B cell (primary cell): Measurements from ENCODE around the gene RAPGEF6. TPM values are rescaled to one million over a fixed set of nuclear protein-coding genes. Genes with fewer than 3 reads are reported as not detected.

Experiments
- ATAC-seq: fragments of 200-7000 bp; cut with Tn5 transposase; one replicate; pipeline ENCODE4 v1.10.0; 2021; ENCODE audit warnings: low read depth, mild to moderate bottlenecking, moderate number of reproducible peaks, moderate library complexity
- CTCF ChIA-PET: fragments of 350-600 bp; sonication (Branson Sonifier 250); formaldehyde crosslinking; loops from one replicate; lab custom pipeline; 2021; ENCODE audit warnings: antibody characterized with exemption, inconsistent platforms; lab: Charles Lee
- POLR2A ChIA-PET: fragments of 350-600 bp; sonication (Branson Sonifier 250); formaldehyde crosslinking; loops from one replicate; lab custom pipeline; 2021; ENCODE audit warnings: antibody characterized with exemption; lab: Charles Lee
- DNase-seq: peaks from one replicate; pipeline ENCODE4 v3.0.0; 2013
- H2AFZ ChIP-seq: 2 replicates; pipeline ENCODE4 v1.6.1; 2012; ENCODE audit warnings: mild to moderate bottlenecking, low read depth, low read length; ENCODE audit not compliant: insufficient read depth, poor library complexity, severe bottlenecking
- H3K27ac ChIP-seq, 2 donors: 1 replicate in 1 of 2; 2 replicates in 1 of 2; pipeline ENCODE4 v1.5.1; 2012 to 2013; ENCODE audit warnings: low read length in 2 of 2, mild to moderate bottlenecking in 2 of 2, moderate library complexity in 1 of 2
- H3K27me3 ChIP-seq, 4 experiments: fragments of 200-600 bp in 1 of 4; sonication (generic) in 1 of 4; replicated peaks in 1 of 4; 1 replicate in 2 of 4; 2 replicates in 2 of 4; pipeline versions ENCODE4 v1.6.1 to v1.7.0; 2013 to 2016; ENCODE audit warnings: low read length in 3 of 4, mild to moderate bottlenecking in 2 of 4, mixed read lengths in 1 of 4, moderate library complexity in 1 of 4; ENCODE audit not compliant: insufficient read depth in 4 of 4, control insufficient read depth in 3 of 4; ENCODE audit errors: control extremely low read depth in 1 of 4
- H3K36me3 ChIP-seq, 2 experiments: replicated peaks in 1 of 2; 1 replicate in 1 of 2; 2 replicates in 1 of 2; pipeline versions ENCODE4 v1.6.1 to v1.7.1; 2013; ENCODE audit warnings: low read length in 1 of 2; ENCODE audit not compliant: insufficient read depth in 2 of 2, control insufficient read depth in 1 of 2; ENCODE audit errors: control extremely low read depth in 1 of 2, extremely low read depth in 1 of 2
- H3K4me1 ChIP-seq, 2 donors: fragments of 200-600 bp in 1 of 2; sonication (generic) in 1 of 2; 1 replicate in 1 of 2; 2 replicates in 1 of 2; pipeline versions ENCODE4 v1.5.1 to v1.6.1; 2013 to 2017; ENCODE audit warnings: low read length in 2 of 2; ENCODE audit not compliant: control insufficient read depth in 2 of 2, insufficient read depth in 2 of 2
- H3K4me2 ChIP-seq: replicated peaks from 2 replicates; pipeline ENCODE3; 2012; ENCODE audit warnings: mild to moderate bottlenecking, low read depth, low read length; ENCODE audit not compliant: poor library complexity, severe bottlenecking
- H3K4me3 ChIP-seq, 5 experiments: fragments of 200-600 bp in 1 of 5; sonication (generic) in 1 of 5; 1 replicate in 3 of 5; 2 replicates in 2 of 5; pipeline versions ENCODE4 v1.5.1 to v1.7.0; 2011 to 2016; ENCODE audit warnings: low read length in 4 of 5, mild to moderate bottlenecking in 4 of 5, low read depth in 2 of 5, control low read depth in 1 of 5, moderate library complexity in 1 of 5; ENCODE audit not compliant: insufficient read depth in 1 of 5; ENCODE audit errors: control extremely low read depth in 1 of 5, extremely low read depth in 1 of 5
- H3K79me2 ChIP-seq: fragments of 200-600 bp; sonication (generic); one replicate; pipeline ENCODE4 v1.6.0; 2016; ENCODE audit warnings: low read length; ENCODE audit not compliant: control insufficient read depth, insufficient read depth
- H3K9ac ChIP-seq: fragments of 200-600 bp; sonication (generic); 2 replicates; pipeline ENCODE4 v1.6.1; 2017; ENCODE audit warnings: mild to moderate bottlenecking, low read length, moderate library complexity
- H3K9me3 ChIP-seq, 3 donors: one replicate each; pipeline versions ENCODE4 v1.6.1 to v1.7.1; 2013; ENCODE audit warnings: low read length in 2 of 3; ENCODE audit not compliant: control insufficient read depth in 2 of 3, insufficient read depth in 1 of 3; ENCODE audit errors: control extremely low read depth in 1 of 3
- H4K20me1 ChIP-seq: 2 replicates; pipeline ENCODE4 v1.6.0; 2012; ENCODE audit warnings: mild to moderate bottlenecking, low read length; ENCODE audit not compliant: insufficient read depth, control insufficient read depth, poor library complexity, severe bottlenecking
- H3K27ac Mint-ChIP-seq: one replicate; pipeline ENCODE4 v1.8.0; 2021; ENCODE audit warnings: mixed read lengths
- H3K27me3 Mint-ChIP-seq: one replicate; pipeline ENCODE4 v1.8.0; 2021; ENCODE audit warnings: mixed read lengths
- H3K4me1 Mint-ChIP-seq: one replicate; pipeline ENCODE4 v1.8.0; 2021; ENCODE audit warnings: mixed read lengths
- H3K4me3 Mint-ChIP-seq: one replicate; pipeline ENCODE4 v1.8.0; 2021; ENCODE audit warnings: mixed read lengths
- H3K9me3 Mint-ChIP-seq: one replicate; pipeline ENCODE4 v1.8.0; 2022; ENCODE audit warnings: mixed read lengths; ENCODE audit not compliant: insufficient read depth
- EZH2 ChIP-seq: IDR thresholded peaks from 2 replicates; pipeline ENCODE4 v1.6.1; 2012; ENCODE audit warnings: borderline replicate concordance, low read depth, mild to moderate bottlenecking, moderate library complexity, low read length; ENCODE audit not compliant: insufficient read depth, poor library complexity, severe bottlenecking
- WGBS: methylation state at CpG from one replicate; pipeline ENCODE4 v1.1.5; 2013; ENCODE audit warnings: missing lambda C conversion rate; ENCODE audit not compliant: insufficient coverage; 5-methylcytosine and 5-hydroxymethylcytosine counted together
- intact Hi-C: fragments of 100-400 bp; cut with micrococcal nuclease; formaldehyde crosslinking; loops from one replicate; pipeline ENCODE4 v1.10.0; 2022
- polyA plus RNA-seq: library from polyadenylated mRNA; depleted of rRNA; stranded (reverse); fragments of >200 nt; gene quantifications from 2 replicates; pipeline ENCODE4 v1.2.3, GENCODE V29; 2012
- total RNA-seq, 2 donors: library from RNA; stranded (reverse); fragments of 120-200 nt in 1 of 2; gene quantifications; 1 replicate in 1 of 2; 2 replicates in 1 of 2; pipeline versions ENCODE4 v1.2.3 to v1.2.4, GENCODE V29; 2013 to 2022
- TF ChIP-seq, protein P1 (sequence below): fragments of 200-600 bp; IDR thresholded peaks from one replicate; pipeline ENCODE4 v1.8.0; 2022; ENCODE audit warnings: antibody characterized with exemption, mild to moderate bottlenecking

The RAPGEF6 gene
- total and polyA plus RNA-seq, 2 donors (not counting 1 experiment from before 2014, with no cell fraction given) = 9.8 to 56.2 TPM

DNA sequence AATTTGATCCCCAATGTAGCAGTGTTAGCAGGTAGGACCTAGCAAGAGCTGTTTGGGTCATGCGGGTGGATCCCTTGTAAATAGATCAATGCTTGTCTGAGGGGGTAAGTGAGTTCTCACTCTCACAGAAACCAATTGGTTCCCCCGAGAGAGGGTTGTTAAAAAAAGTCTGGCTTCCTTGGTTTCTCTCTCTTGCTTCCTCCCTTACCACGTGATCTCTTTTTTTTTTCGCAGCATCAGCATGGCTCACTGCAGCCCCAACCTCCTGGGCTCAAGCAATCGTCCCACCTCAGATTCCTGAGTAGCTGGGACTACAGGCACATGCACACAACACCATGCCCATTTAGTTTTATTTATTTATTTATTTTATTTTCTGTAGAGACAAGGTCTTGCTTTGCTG lies 26.4 kb downstream of the RAPGEF6 start:
- no peak for TF ChIP-seq EZH2
- TF ChIP-seq, protein P1, sequence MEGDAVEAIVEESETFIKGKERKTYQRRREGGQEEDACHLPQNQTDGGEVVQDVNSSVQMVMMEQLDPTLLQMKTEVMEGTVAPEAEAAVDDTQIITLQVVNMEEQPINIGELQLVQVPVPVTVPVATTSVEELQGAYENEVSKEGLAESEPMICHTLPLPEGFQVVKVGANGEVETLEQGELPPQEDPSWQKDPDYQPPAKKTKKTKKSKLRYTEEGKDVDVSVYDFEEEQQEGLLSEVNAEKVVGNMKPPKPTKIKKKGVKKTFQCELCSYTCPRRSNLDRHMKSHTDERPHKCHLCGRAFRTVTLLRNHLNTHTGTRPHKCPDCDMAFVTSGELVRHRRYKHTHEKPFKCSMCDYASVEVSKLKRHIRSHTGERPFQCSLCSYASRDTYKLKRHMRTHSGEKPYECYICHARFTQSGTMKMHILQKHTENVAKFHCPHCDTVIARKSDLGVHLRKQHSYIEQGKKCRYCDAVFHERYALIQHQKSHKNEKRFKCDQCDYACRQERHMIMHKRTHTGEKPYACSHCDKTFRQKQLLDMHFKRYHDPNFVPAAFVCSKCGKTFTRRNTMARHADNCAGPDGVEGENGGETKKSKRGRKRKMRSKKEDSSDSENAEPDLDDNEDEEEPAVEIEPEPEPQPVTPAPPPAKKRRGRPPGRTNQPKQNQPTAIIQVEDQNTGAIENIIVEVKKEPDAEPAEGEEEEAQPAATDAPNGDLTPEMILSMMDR = no peak

GRCh38 chr5:131607903-131608540 lies 27.0 kb downstream of the RAPGEF6 start:
- no peak overlapping the region for H3K9ac ChIP-seq
- peaks cover 60% of the 10 kb centered on the region for H4K20me1 ChIP-seq
- no peaks in the 10 kb centered on the region for H3K27me3 ChIP-seq
- TF ChIP-seq, protein P1 = no peak
- no peak for TF ChIP-seq EZH2
- Mint-ChIP-seq H3K27me3 (no peaks in the 10 kb centered on the region), H3K4me3 (no peak overlapping the region), H3K9me3 (no peaks in the 10 kb centered on the region), H3K27ac (no peak overlapping the region), H3K4me1 (peaks cover 49% of the 10 kb centered on the region)
- no CpG with 5 or more reads among the region's 4 CpGs for WGBS
- H3K9me3 ChIP-seq = no peaks in the 10 kb centered on the region
- intact Hi-C loops = no loop called here
- no peak overlapping the region for H2AFZ ChIP-seq
- no peak overlapping the region for H3K4me2 ChIP-seq
- H3K36me3 ChIP-seq = peaks cover 5 to 11% of the 10 kb centered on the region in 2 experiments
- H3K4me1 ChIP-seq = peaks cover 14 to 22% of the 10 kb centered on the region in 2 donors
- no peak for DNase-seq
- H3K79me2 ChIP-seq = peaks cover 86% of the 10 kb centered on the region
- ChIA-PET CTCF (no interaction called here), POLR2A (no interaction called here)
- H3K4me3 ChIP-seq = no peak overlapping the region
- no peak for ATAC-seq
- H3K27ac ChIP-seq = no peak overlapping the region

More for the DNA sequence above, 26.4 kb downstream of the RAPGEF6 start:
- Histone ChIP-seq H3K9me3 (no peaks in the 10 kb centered on the region), H3K4me1 (peaks cover 17 to 24% of the 10 kb centered on the region in 2 donors), H3K79me2 (peaks cover 92% of the 10 kb centered on the region), H3K4me3 (no peak overlapping the region), H3K36me3 (peaks cover 5 to 11% of the 10 kb centered on the region in 2 experiments), H3K27me3 (no peaks in the 10 kb centered on the region), H3K9ac (no peak overlapping the region), H3K4me2 (no peak overlapping the region), H4K20me1 (peaks cover 63% of the 10 kb centered on the region), H2AFZ (no peak overlapping the region), H3K27ac (no peak overlapping the region)
- Mint-ChIP-seq H3K27me3 (no peaks in the 10 kb centered on the region), H3K4me3 (peak overlapping the region; percentile 14), H3K4me1 (peaks cover 52% of the 10 kb centered on the region), H3K9me3 (no peaks in the 10 kb centered on the region), H3K27ac (no peak overlapping the region)
- CTCF ChIA-PET = no interaction called here
- intact Hi-C loops = no loop called here
- POLR2A ChIA-PET = no interaction called here
- WGBS = no CpG with 5 or more reads among the region's 5 CpGs
- DNase-seq (no peak), ATAC-seq (no peak)
